Activated T-helper 9 cell treated with anti-CD3 and anti-CD28 coated beads, Interleukin-2, amount 50 U/mL, for 16 hours (primary cell): Measurements from ENCODE around the gene RNU6-1.

ENCODE experiments used
- DNase-seq: peaks from one replicate; pipeline ENCODE4 v3.0.0-alpha.2; 2020; ENCODE audit warnings: low read depth

Gene RNU6-1

DNA sequence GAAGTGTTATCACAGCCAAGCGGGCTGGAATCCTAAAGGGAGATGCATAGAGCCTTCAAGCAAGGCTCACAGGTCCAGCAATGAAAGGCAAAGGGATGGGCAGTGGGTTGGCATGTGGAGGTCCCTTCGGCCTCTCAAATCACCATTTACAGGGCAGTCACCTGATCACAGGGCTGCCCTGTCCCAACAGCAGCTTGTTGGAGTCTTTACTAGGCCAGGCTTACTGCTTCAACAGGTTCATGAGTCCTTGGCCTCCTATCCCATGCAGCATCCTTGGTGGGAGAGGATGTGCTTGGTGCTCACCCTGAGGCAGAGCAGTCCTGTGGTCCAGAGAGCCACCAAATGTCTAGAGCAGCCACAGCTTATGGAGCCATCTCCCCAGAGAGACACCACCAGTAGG lies 38.7 kb downstream of the RNU6-1 start:
- DNase-seq = no peak

DNA sequence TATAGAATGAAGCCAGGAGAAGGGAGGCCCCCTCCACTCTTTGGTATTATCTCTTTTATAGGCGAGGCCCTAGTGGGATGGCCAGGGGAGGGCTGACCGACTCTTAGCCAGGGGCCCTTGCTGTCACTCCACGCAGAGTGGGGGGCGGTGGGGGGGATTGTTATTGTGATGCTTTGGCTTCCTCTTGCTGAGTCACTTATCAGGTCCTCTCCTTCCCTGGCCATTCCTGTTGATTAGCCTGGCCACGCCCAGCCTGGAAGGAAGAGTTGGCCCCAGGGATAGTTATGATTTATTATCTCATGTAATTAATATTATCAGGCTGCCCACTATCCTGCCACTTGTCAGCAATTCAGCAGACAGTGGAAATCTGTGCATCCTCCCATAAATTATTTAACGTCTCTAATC lies 40.0 kb downstream of the RNU6-1 start:
- DNase-seq = no peak

DNA sequence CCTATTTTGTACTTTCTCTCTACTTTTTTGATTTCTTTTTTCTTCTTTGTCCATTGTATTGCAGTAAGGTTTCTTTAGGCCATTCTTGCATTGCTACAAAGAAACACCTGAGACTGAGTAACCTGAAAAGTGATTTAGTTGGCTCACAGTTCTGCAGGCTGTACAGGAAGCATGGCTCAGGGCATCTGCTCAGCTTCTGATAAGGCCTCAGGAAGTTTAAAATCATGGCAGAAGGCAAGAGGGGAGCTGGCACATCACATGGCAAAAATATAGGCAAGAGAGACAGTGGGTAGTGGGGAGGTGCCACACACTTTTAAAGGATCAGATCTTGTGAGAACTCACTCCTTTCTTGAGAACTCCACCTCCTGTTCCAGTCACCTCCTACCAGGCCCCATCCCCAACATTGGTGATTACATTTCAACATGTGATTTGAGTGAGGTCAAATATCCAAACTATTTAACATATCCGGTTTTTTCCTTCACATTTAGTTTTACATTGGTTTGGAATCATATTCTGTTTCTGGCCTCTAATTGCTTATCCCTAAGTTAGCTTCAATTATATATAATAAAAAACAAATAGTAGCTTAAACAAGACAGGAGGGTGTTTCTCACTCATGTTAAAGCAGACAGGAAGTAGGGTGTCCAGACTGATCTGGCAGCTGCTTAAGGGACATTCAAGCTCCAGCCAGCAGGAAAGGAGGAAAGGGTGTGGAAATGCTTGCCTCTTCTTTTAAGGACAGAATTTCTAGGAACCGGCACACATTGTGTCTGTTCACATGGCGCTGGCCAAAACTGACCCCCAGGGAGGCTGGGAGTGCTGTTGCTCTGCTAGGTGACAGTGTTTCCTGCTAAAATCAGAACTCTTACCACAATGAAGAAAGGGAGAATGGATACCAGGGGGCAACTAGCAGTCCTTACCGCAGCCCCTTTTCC lies 43.4 kb downstream of the RNU6-1 start:
- no peak for DNase-seq

DNA sequence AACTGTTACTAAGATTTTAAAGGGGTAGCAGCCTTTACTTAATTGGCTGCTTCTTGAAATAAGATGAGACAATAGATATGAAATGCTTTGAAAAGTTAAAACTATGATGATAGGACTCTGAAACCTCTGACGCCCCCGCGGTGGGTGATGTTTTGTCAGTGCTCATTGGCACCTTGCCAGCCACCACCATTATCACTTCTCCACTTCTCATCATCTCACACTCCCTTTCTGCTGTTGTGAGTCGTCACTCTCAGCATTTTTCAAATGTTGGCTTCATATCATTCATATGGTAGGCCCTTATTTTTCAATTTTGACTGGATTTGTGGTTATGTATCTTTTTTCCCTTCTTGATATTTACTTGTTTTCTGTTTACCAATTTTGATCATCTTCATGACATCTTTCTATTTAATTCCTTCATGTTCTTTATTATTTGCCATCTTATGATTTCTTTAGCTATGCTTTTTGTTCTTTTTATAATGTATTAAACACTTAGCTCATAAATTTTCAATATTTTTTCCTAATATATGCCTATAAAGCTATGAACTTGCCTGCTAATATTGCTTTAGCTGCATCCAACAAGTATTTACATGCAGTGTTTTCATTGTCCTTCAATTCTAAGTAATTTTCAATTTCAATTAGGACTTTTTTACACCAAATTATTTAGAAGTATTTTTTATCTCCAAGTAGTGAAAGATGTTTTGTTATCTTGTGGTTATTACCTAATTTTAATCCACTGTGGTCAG lies 44.8 kb downstream of the RNU6-1 start:
- no peak for DNase-seq

DNA sequence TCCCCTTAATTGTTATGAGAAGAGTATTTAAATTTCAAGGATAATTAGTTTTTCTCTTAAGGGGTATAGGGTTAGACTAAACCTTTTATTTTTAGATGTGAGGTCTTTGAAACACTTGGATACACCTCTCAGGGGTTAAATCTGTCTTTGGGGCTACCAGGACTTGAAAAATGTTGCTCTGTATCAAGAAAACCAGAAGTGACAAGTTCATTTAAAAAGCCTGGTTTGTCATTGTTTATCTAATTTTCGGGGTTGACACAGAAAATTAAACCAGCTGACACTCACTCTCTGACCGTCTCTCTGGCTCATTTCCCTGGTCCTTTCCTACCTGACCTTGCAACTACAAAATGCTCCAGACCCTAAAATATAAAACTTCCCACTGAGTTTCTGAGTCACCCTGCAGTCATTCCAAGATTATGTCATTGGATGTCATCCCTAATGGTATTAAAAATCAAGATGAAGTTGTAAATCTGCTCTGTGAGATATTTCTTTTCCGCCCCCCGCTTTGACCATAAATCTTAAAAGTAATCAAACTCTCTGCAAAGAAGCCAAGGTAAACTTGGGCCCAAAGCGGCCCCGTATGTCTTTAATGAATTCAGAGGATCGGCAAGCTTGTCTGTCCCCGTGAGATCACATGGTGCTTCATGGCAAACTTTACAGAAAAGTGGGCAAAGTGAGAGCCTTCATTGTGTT lies 47.4 kb downstream of the RNU6-1 start:
- DNase-seq = no peak

DNA sequence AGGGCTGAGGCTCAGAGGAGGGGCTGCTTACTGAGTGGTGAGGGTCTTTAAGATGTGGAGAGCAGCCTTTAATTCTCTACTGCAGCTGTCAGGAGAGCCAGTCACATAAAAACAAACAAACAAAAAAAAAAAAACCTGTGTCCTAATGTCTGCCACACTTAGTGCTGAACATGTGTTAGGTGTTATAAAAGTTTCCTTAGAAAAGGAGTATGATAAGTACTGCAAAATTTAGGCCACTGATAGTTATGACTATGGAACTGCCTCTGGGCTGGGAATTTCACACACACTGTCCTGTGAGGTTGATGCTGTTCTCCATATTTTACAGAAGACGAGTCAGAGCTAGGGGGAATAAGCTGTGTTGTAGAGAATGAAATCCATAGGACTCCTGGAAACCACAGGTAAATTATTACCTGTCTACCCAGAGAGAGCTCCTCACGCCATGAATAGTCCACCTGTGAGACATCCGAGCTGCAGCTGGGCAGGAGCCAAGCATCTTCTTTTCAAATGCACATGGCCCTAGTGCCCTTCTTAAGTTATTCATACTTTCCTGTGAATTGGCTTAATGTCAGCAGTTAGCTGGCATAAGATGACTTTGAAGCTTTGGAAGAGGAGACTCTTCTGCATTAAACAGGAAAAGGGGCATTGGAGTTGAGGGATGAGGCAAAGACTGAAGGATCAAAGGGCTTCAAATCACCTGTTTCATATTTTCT lies 49.1 kb downstream of the RNU6-1 start:
- no peak for DNase-seq
